ENCODE measurements around the gene TFF1.
A peak's percentile ranks its signal among the peaks of the same experiment; 100 is the strongest.

The TFF1 gene

DNA sequence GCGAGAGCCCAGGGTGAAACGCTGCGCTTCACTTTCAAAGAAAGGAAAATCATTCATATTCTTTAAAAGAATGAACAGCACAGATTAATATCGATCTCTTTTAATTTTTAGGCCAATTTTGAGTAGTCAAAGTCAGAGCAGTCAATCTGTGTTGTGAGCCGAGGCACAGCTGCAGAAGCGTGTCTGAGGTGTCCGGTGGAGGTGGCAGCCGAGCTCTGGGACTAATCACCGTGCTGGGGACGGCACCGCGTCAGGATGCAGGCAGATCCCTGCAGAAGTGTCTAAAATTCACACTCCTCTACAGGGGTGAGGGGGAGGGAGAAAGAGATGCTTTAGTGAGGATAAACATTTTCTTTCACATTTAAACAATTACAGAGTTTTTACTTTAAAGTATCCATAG, 4.1 kb downstream of the TFF1 start:
- H3K4me1 ChIP-seq (ENCODE audit: control insufficient read depth, low read depth, low read length) = no peaks in the 10 kb centered on the region
- H3K9ac ChIP-seq (ENCODE audit: low read length) = no peak overlapping the region
- no peak overlapping the region for H2AK5ac ChIP-seq (ENCODE audit: low read length)
- H3K27ac ChIP-seq (ENCODE audit: low read depth, low read length) = no peak overlapping the region
- no peaks in the 10 kb centered on the region for H3K79me1 ChIP-seq (ENCODE audit: low read length)
- no peak overlapping the region for H3K56ac ChIP-seq (ENCODE audit: low read length)
- no peak overlapping the region for H3K4me2 ChIP-seq (ENCODE audit: low read length)
- H3K4ac ChIP-seq (ENCODE audit: low read depth, low read length) = no peak overlapping the region
- WGBS (ENCODE audit: extremely low coverage, insufficient coverage, low lambda C conversion rate) = no CpG with 5 or more reads among the region's 12 CpGs
- no peaks in the 10 kb centered on the region for H3K36me3 ChIP-seq (ENCODE audit: control insufficient read depth, insufficient read depth, low read length)
- no peak overlapping the region for H4K8ac ChIP-seq (ENCODE audit: low read depth, low read length)
- H3K4me3 ChIP-seq (ENCODE audit: low read length) = no peak overlapping the region
- H3K27me3 ChIP-seq (ENCODE audit: insufficient read depth, low read length, poor library complexity) = no peaks in the 10 kb centered on the region
- DNase-seq = no peak
- no peak overlapping the region for H2BK120ac ChIP-seq (ENCODE audit: low read depth, low read length)
- H2BK5ac ChIP-seq (ENCODE audit: low read length) = no peak overlapping the region
- no peak overlapping the region for H2BK15ac ChIP-seq (replicated peaks; ENCODE audit: low read depth)
- no peak overlapping the region for H4K5ac ChIP-seq (ENCODE audit: low read length)
- no peak overlapping the region for H3K18ac ChIP-seq (ENCODE audit: low read length)
- H3K79me2 ChIP-seq (ENCODE audit: control insufficient read depth, insufficient read depth, low read length) = no peaks in the 10 kb centered on the region
- H3K23ac ChIP-seq (ENCODE audit: low read length) = no peak overlapping the region

DNA sequence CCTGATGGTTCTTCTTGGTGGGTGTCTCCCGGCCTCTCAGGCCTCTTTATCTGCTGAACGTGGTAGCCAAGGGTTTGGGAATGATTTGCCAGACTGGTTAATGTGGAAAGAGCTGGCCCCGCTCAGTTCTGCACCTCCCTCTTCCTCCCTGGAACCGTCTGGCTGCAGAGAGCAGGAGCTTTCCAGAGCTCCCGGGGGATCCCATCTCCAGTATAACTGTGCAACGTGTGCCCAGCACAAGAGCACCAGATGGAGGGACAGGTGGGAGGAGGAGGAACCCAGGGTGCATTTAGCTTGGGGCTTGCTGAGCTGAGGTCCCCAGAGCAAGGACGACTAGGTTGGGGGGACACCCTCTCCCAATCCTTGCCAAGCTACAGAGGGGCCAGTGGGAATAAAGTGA, 5.0 kb downstream of the TFF1 start:
- Histone ChIP-seq H3K18ac (ENCODE audit: low read length) (no peak overlapping the region), H3K56ac (ENCODE audit: low read length) (no peak overlapping the region), H4K5ac (ENCODE audit: low read length) (no peak overlapping the region), H2BK120ac (ENCODE audit: low read depth, low read length) (no peak overlapping the region), H3K27me3 (ENCODE audit: insufficient read depth, low read length, poor library complexity) (no peaks in the 10 kb centered on the region), H3K79me1 (ENCODE audit: low read length) (no peaks in the 10 kb centered on the region), H3K79me2 (ENCODE audit: control insufficient read depth, insufficient read depth, low read length) (no peaks in the 10 kb centered on the region), H2BK5ac (ENCODE audit: low read length) (no peak overlapping the region), H3K36me3 (ENCODE audit: control insufficient read depth, insufficient read depth, low read length) (no peaks in the 10 kb centered on the region), H3K23ac (ENCODE audit: low read length) (no peak overlapping the region), H4K8ac (ENCODE audit: low read depth, low read length) (no peak overlapping the region), H3K27ac (ENCODE audit: low read depth, low read length) (no peak overlapping the region), H3K4me1 (ENCODE audit: control insufficient read depth, low read depth, low read length) (no peaks in the 10 kb centered on the region), H3K4me3 (ENCODE audit: low read length) (no peak overlapping the region), H2BK15ac (replicated peaks; ENCODE audit: low read depth) (no peak overlapping the region), H3K4ac (ENCODE audit: low read depth, low read length) (no peak overlapping the region), H3K9ac (ENCODE audit: low read length) (no peak overlapping the region), H2AK5ac (ENCODE audit: low read length) (no peak overlapping the region), H3K4me2 (ENCODE audit: low read length) (no peak overlapping the region)
- no CpG with 5 or more reads among the region's 7 CpGs for WGBS (ENCODE audit: extremely low coverage, insufficient coverage, low lambda C conversion rate)
- DNase-seq = no peak

DNA sequence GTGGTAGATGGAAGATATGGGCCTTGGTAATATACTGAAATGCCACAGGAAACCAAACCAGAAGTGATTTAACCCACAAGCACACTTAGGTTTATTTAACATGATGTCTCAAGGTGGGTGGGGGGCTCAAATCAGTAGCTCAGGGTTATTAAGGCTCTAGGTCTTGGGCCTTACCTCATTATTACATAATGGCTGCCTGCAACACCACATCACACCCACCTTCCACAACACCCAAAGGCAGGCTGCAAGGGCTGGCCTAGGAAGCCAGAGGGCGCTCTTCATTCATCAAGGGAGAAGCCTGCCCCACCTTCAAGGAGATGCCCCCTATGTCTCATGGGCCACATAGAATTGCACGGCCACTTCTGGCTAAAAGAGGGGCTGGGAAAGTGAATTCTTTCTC, 6.0 kb downstream of the TFF1 start:
- Histone ChIP-seq H4K8ac (ENCODE audit: low read depth, low read length) (no peak overlapping the region), H3K23ac (ENCODE audit: low read length) (no peak overlapping the region), H3K9ac (ENCODE audit: low read length) (no peak overlapping the region), H2BK120ac (ENCODE audit: low read depth, low read length) (no peak overlapping the region), H4K5ac (ENCODE audit: low read length) (no peak overlapping the region), H3K4me2 (ENCODE audit: low read length) (no peak overlapping the region), H3K27me3 (ENCODE audit: insufficient read depth, low read length, poor library complexity) (no peaks in the 10 kb centered on the region), H3K4me1 (ENCODE audit: control insufficient read depth, low read depth, low read length) (no peaks in the 10 kb centered on the region), H2AK5ac (ENCODE audit: low read length) (no peak overlapping the region), H2BK5ac (ENCODE audit: low read length) (no peak overlapping the region), H3K36me3 (ENCODE audit: control insufficient read depth, insufficient read depth, low read length) (no peaks in the 10 kb centered on the region), H3K4ac (ENCODE audit: low read depth, low read length) (no peak overlapping the region), H2BK15ac (replicated peaks; ENCODE audit: low read depth) (no peak overlapping the region), H3K79me1 (ENCODE audit: low read length) (no peaks in the 10 kb centered on the region), H3K4me3 (ENCODE audit: low read length) (no peak overlapping the region), H3K79me2 (ENCODE audit: control insufficient read depth, insufficient read depth, low read length) (no peaks in the 10 kb centered on the region), H3K18ac (ENCODE audit: low read length) (no peak overlapping the region), H3K56ac (ENCODE audit: low read length) (no peak overlapping the region), H3K27ac (ENCODE audit: low read depth, low read length) (no peak overlapping the region)
- no CpG with 5 or more reads among the region's 2 CpGs for WGBS (ENCODE audit: extremely low coverage, insufficient coverage, low lambda C conversion rate)
- peak; percentile 36 for DNase-seq

DNA sequence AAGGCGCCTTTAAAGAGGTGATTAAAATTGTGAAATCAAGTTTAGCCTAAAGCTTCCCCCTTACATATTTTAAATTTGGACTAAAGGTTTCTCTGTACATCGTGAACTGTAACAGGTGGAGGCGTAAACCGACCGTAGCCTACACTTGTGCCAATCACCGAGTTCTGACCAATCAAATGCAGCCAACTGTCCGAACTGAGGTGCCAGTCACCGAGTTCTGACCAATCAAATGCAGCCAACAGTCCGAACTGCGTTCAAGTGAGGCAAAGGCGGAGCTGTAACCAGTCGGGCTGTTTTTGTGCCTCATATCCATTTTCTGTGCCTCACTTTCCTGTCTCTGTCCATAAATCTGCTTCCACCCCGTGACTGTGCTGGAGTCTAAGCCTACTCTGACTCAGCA, 7.4 kb downstream of the TFF1 start:
- Histone ChIP-seq H3K4me3 (ENCODE audit: low read length) (no peak overlapping the region), H2BK120ac (ENCODE audit: low read depth, low read length) (no peak overlapping the region)
- no CpG with 5 or more reads among the region's 13 CpGs for WGBS (ENCODE audit: extremely low coverage, insufficient coverage, low lambda C conversion rate)

DNA sequence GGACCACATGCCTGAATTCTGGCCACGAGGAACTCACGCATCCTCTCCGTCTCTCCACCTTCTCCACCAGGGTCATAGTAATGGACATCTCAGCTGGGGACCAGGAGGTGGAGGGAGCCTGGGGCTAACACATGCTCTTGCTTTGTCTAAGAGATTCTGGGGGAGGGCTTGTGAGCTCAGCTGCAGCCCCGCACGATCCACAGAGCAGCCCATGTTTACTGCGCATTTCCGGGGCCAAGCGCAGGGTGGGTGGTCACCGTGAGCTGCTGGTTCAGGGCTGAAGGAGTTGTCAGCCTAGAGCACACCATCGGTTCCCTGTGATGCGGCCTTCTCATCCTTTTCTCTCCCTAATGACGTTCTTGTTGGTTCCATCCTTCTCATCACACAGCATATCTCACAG, 8.1 kb downstream of the TFF1 start:
- WGBS (ENCODE audit: extremely low coverage, insufficient coverage, low lambda C conversion rate) = no CpG with 5 or more reads among the region's 12 CpGs
- Histone ChIP-seq H3K4me3 (ENCODE audit: low read length) (no peak overlapping the region), H2BK5ac (ENCODE audit: low read length) (no peak overlapping the region), H3K23ac (ENCODE audit: low read length) (no peak overlapping the region), H3K36me3 (ENCODE audit: control insufficient read depth, insufficient read depth, low read length) (no peaks in the 10 kb centered on the region), H3K4me2 (ENCODE audit: low read length) (no peak overlapping the region), H2BK15ac (replicated peaks; ENCODE audit: low read depth) (no peak overlapping the region), H3K79me2 (ENCODE audit: control insufficient read depth, insufficient read depth, low read length) (no peaks in the 10 kb centered on the region), H3K18ac (ENCODE audit: low read length) (no peak overlapping the region), H3K4ac (ENCODE audit: low read depth, low read length) (no peak overlapping the region), H4K5ac (ENCODE audit: low read length) (no peak overlapping the region), H3K56ac (ENCODE audit: low read length) (no peak overlapping the region), H3K27ac (ENCODE audit: low read depth, low read length) (no peak overlapping the region), H3K79me1 (ENCODE audit: low read length) (no peaks in the 10 kb centered on the region), H3K27me3 (ENCODE audit: insufficient read depth, low read length, poor library complexity) (no peaks in the 10 kb centered on the region), H3K4me1 (ENCODE audit: control insufficient read depth, low read depth, low read length) (no peaks in the 10 kb centered on the region), H2BK120ac (ENCODE audit: low read depth, low read length) (no peak overlapping the region), H2AK5ac (ENCODE audit: low read length) (no peak overlapping the region), H4K8ac (ENCODE audit: low read depth, low read length) (no peak overlapping the region), H3K9ac (ENCODE audit: low read length) (no peak overlapping the region)
- no peak for DNase-seq

More for the DNA sequence above, 7.4 kb downstream of the TFF1 start:
- Histone ChIP-seq H3K79me1 (ENCODE audit: low read length) (no peaks in the 10 kb centered on the region), H3K4me2 (ENCODE audit: low read length) (no peak overlapping the region), H3K18ac (ENCODE audit: low read length) (no peak overlapping the region), H3K56ac (ENCODE audit: low read length) (no peak overlapping the region), H3K9ac (ENCODE audit: low read length) (no peak overlapping the region), H3K27ac (ENCODE audit: low read depth, low read length) (no peak overlapping the region), H3K27me3 (ENCODE audit: insufficient read depth, low read length, poor library complexity) (no peaks in the 10 kb centered on the region), H2BK15ac (replicated peaks; ENCODE audit: low read depth) (no peak overlapping the region), H2AK5ac (ENCODE audit: low read length) (no peak overlapping the region), H3K4me1 (ENCODE audit: control insufficient read depth, low read depth, low read length) (no peaks in the 10 kb centered on the region), H3K79me2 (ENCODE audit: control insufficient read depth, insufficient read depth, low read length) (no peaks in the 10 kb centered on the region), H3K23ac (ENCODE audit: low read length) (no peak overlapping the region), H2BK5ac (ENCODE audit: low read length) (no peak overlapping the region), H4K5ac (ENCODE audit: low read length) (no peak overlapping the region), H4K8ac (ENCODE audit: low read depth, low read length) (no peak overlapping the region), H3K4ac (ENCODE audit: low read depth, low read length) (no peak overlapping the region), H3K36me3 (ENCODE audit: control insufficient read depth, insufficient read depth, low read length) (no peaks in the 10 kb centered on the region)
- no peak for DNase-seq

DNA sequence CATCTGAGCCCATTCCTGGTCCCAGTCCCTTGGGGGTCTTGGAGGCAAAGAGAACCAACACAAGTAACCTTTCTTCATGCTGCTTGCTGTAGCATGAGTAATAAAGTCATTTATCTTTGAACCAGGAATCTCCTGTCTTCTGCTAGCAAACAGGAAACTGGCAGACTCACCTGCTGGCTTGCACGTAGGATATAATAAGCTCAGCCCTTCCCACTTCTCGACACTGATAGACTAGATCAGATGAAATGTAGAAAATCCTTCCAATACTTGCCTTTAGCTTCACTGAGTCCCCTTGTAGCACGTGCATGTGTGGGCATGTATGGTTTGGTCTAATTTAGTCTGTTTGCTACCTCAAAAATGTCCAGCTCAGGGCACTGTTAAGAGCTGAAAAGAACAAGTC, 9.0 kb downstream of the TFF1 start:
- Histone ChIP-seq H3K56ac (ENCODE audit: low read length) (no peak overlapping the region), H2AK5ac (ENCODE audit: low read length) (no peak overlapping the region), H4K8ac (ENCODE audit: low read depth, low read length) (no peak overlapping the region), H3K4ac (ENCODE audit: low read depth, low read length) (no peak overlapping the region), H3K4me3 (ENCODE audit: low read length) (no peak overlapping the region), H3K23ac (ENCODE audit: low read length) (no peak overlapping the region), H3K27me3 (ENCODE audit: insufficient read depth, low read length, poor library complexity) (no peaks in the 10 kb centered on the region), H3K18ac (ENCODE audit: low read length) (no peak overlapping the region), H3K27ac (ENCODE audit: low read depth, low read length) (no peak overlapping the region), H3K36me3 (ENCODE audit: control insufficient read depth, insufficient read depth, low read length) (no peaks in the 10 kb centered on the region), H3K79me2 (ENCODE audit: control insufficient read depth, insufficient read depth, low read length) (no peaks in the 10 kb centered on the region), H3K4me1 (ENCODE audit: control insufficient read depth, low read depth, low read length) (no peaks in the 10 kb centered on the region), H2BK15ac (replicated peaks; ENCODE audit: low read depth) (no peak overlapping the region), H3K9ac (ENCODE audit: low read length) (no peak overlapping the region), H3K4me2 (ENCODE audit: low read length) (no peak overlapping the region), H2BK5ac (ENCODE audit: low read length) (no peak overlapping the region), H2BK120ac (ENCODE audit: low read depth, low read length) (no peak overlapping the region), H4K5ac (ENCODE audit: low read length) (no peak overlapping the region), H3K79me1 (ENCODE audit: low read length) (no peaks in the 10 kb centered on the region)
- no peak for DNase-seq
- no CpG with 5 or more reads among the region's 3 CpGs for WGBS (ENCODE audit: extremely low coverage, insufficient coverage, low lambda C conversion rate)

All from mesendoderm (in vitro differentiated cells).